Lower leg skin (tissue), 4 donors: ENCODE results near the gene SNX30. TPM values are rescaled to one million over a fixed set of nuclear protein-coding genes. Genes with fewer than 3 reads are reported as not detected.

Source experiments
- DNase-seq, 2 donors: peaks; one replicate each; pipeline ENCODE4 v3.0.0-alpha.2; 2019; ENCODE audit warnings: low spot score in 2 of 2
- H3K4me3 ChIP-seq: fragments of 200-600 bp; sonication (generic); 2 replicates; pipeline ENCODE4 v1.5.1; 2017; ENCODE audit warnings: mild to moderate bottlenecking, low read depth; ENCODE audit not compliant: poor library complexity, severe bottlenecking
- CTCF ChIP-seq, 3 donors: fragments of 450-650 bp; IDR thresholded peaks; one replicate each; pipeline ENCODE4 v1.5.1; 2016; ENCODE audit warnings: antibody characterized with exemption in 3 of 3, mild to moderate bottlenecking in 3 of 3, moderate library complexity in 2 of 3
- POLR2A ChIP-seq, 2 donors: fragments of 450-650 bp; IDR thresholded peaks; one replicate each; pipeline ENCODE4 v1.6.1; 2016 to 2017; ENCODE audit warnings: antibody characterized with exemption in 2 of 2, mild to moderate bottlenecking in 1 of 2, moderate library complexity in 1 of 2
- WGBS, 2 donors: methylation state at CpG; one replicate each; pipeline ENCODE4 v1.1.5; 2018; 5-methylcytosine and 5-hydroxymethylcytosine counted together
- intact Hi-C: fragments of 100-400 bp; cut with DNase I; formaldehyde crosslinking; loops from one replicate; pipeline ENCODE4 v1.15.0; 2023; ENCODE audit warnings: low total_unique reads
- total RNA-seq, 4 donors: library from RNA; depleted of rRNA; stranded (reverse); fragments of >200 nt; gene quantifications; one replicate each; pipeline ENCODE4 v1.1.0, GENCODE V29; 2016

The SNX30 gene
- total RNA-seq, 4 donors from 2014 or later, result 7.6 to 16.5 (median 13.0) TPM

GRCh38 chr9:112852741-112853504 lies 102.4 kb downstream of the SNX30 start:
- intact Hi-C loops, result no loop called here
- TF ChIP-seq CTCF (IDR thresholded peaks at IDR 0.05), result no peak
- no peak for TF ChIP-seq POLR2A (IDR thresholded peaks at IDR 0.05)
- DNase-seq, result peak in 1 of 2 donors; percentile 77
- WGBS, 2 donors, result 60 to 64% methylated on average over 13 of the region's 13 CpGs
- H3K4me3 ChIP-seq, result no peak overlapping the region

GRCh38 chr9:112853882-112854585 lies 103.5 kb downstream of the SNX30 start:
- DNase-seq, result peak in 1 of 2 donors; percentile 68
- no peak overlapping the region for H3K4me3 ChIP-seq
- no peak for TF ChIP-seq POLR2A (IDR thresholded peaks at IDR 0.05)
- no peak for TF ChIP-seq CTCF (IDR thresholded peaks at IDR 0.05)
- intact Hi-C loops, result no loop called here
- WGBS, 2 donors, result 84 to 89% methylated on average over 13 of the region's 13 CpGs

DNA sequence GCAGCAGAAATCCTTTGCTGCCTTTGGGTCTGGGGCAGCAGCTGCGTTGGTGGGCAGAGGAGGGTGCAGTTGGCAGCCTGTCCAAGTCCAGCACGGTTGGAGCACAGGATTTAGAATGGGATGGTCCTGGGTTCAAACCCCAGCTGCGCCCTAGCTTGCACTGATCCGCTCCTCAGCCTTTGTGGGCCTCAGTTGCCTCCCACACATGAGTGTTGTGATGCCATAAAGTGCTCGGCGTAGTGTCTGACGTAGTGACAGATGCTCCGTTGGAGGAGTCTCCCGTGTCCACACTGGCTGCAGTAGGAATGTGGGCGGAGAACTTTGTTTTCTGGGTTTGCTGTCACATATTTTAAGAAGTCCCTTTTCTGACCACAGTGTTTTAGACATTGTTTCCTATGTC lies 104.1 kb downstream of the SNX30 start:
- H3K4me3 ChIP-seq, result no peak overlapping the region
- intact Hi-C loops, result no loop called here
- TF ChIP-seq POLR2A (IDR thresholded peaks at IDR 0.05), result no peak
- no peak for TF ChIP-seq CTCF (IDR thresholded peaks at IDR 0.05)
- WGBS, 2 donors, result 86 to 91% methylated on average over 10 of the region's 10 CpGs
- DNase-seq, result peak in 1 of 2 donors; percentile 28

DNA sequence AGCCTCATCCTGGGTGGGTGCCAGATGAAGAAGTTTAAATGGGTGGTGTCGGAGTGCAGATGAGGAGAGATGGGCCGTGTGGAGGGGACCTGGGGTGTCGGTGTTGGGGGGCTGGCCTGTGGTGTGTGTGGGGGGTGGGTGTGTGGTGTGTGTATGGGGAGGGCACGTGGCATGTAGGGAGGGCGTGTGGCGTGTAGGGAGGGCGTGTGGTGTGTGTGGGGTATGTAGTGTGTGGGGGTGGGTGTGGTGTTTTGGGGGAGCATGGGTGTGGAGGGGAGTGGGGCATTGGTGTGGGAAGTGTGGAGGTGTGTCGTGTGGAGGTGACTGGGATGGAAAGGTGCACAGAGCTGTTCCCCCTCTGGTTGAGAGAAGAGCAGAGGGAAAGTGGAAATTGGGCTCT lies 105.6 kb downstream of the SNX30 start:
- TF ChIP-seq CTCF (IDR thresholded peaks at IDR 0.05) (no peak), POLR2A (IDR thresholded peaks at IDR 0.05) (no peak)
- intact Hi-C loops, result no loop called here
- no peak for DNase-seq
- 97% methylated on average over 8 of the region's 8 CpGs for WGBS, 2 donors
- H3K4me3 ChIP-seq, result no peak overlapping the region

GRCh38 chr9:112856843-112857242 lies 106.3 kb downstream of the SNX30 start:
- 88% methylated on average over 14 of the region's 14 CpGs for WGBS, 2 donors
- intact Hi-C loops, result no loop called here
- no peak overlapping the region for H3K4me3 ChIP-seq
- no peak for DNase-seq
- TF ChIP-seq CTCF (IDR thresholded peaks at IDR 0.05) (no peak), POLR2A (IDR thresholded peaks at IDR 0.05) (no peak)
